Fibroblast of lung (primary cell): Measurements from ENCODE around the gene DUS1L. TPM values are rescaled to one million over a fixed set of nuclear protein-coding genes. Genes with fewer than 3 reads are reported as not detected.

Experiments
- DNase-seq, 2 donors: peaks; one replicate each; pipeline versions ENCODE4 v3.0.0 to v3.0.0-alpha.2; 2010; ENCODE audit warnings: low read depth in 2 of 2
- H2AFZ ChIP-seq: 2 replicates; pipeline ENCODE4 v1.5.1; 2012; ENCODE audit warnings: low read length, control low read depth, inconsistent platforms
- H3K27ac ChIP-seq: 2 replicates; pipeline ENCODE4 v1.5.1; 2011; ENCODE audit warnings: low read length, control low read depth; ENCODE audit not compliant: insufficient read depth
- H3K27me3 ChIP-seq: 2 replicates; pipeline ENCODE4 v1.5.1; 2011; ENCODE audit warnings: mild to moderate bottlenecking, low read length; ENCODE audit not compliant: control insufficient read depth, insufficient read depth
- H3K36me3 ChIP-seq: 2 replicates; pipeline ENCODE4 v1.5.1; 2011; ENCODE audit warnings: low read length; ENCODE audit not compliant: control insufficient read depth, insufficient read depth
- H3K4me1 ChIP-seq: 2 replicates; pipeline ENCODE4 v1.5.1; 2011; ENCODE audit warnings: low read length; ENCODE audit not compliant: control insufficient read depth, insufficient read depth; ENCODE audit errors: extremely low read depth
- H3K4me2 ChIP-seq: 2 replicates; pipeline ENCODE4 v1.5.1; 2011; ENCODE audit warnings: low read length, control low read depth; ENCODE audit not compliant: insufficient read depth; ENCODE audit errors: extremely low read depth
- H3K4me3 ChIP-seq, 4 experiments: fragments of 200-600 bp in 1 of 4; sonication (generic) in 1 of 4; replicated peaks in 1 of 4; 2 replicates each; pipeline ENCODE4 v1.5.1; 2011 to 2016; ENCODE audit warnings: low read length in 4 of 4, low read depth in 3 of 4, mild to moderate bottlenecking in 3 of 4, control low read depth in 2 of 4, inconsistent platforms in 1 of 4, mixed read lengths in 1 of 4; ENCODE audit not compliant: insufficient read depth in 1 of 4; ENCODE audit errors: control extremely low read depth in 1 of 4
- H3K79me2 ChIP-seq: 2 replicates; pipeline ENCODE4 v1.5.1; 2012; ENCODE audit warnings: mild to moderate bottlenecking, low read length, inconsistent platforms; ENCODE audit not compliant: control insufficient read depth, insufficient read depth
- H3K9ac ChIP-seq: 2 replicates; pipeline ENCODE4 v1.5.1; 2011; ENCODE audit warnings: mild to moderate bottlenecking, low read length, control low read depth; ENCODE audit not compliant: insufficient read depth
- H3K9me3 ChIP-seq: 2 replicates; pipeline ENCODE4 v1.5.1; 2012; ENCODE audit warnings: low read depth, low read length; ENCODE audit not compliant: control insufficient read depth, insufficient read depth
- H4K20me1 ChIP-seq: 2 replicates; pipeline ENCODE4 v1.5.1; 2011; ENCODE audit warnings: low read length; ENCODE audit not compliant: control insufficient read depth, insufficient read depth; ENCODE audit errors: extremely low read depth
- CTCF ChIP-seq, 2 donors: IDR thresholded peaks in 1 of 2; conservative IDR thresholded peaks in 1 of 2; 1 replicate in 1 of 2; 2 replicates in 1 of 2; pipeline ENCODE4 v1.5.1; 2011 to 2012; ENCODE audit warnings: low read length in 2 of 2, control low read depth in 1 of 2, inconsistent platforms in 1 of 2, low read depth in 1 of 2, mild to moderate bottlenecking in 1 of 2
- EZH2 ChIP-seq: IDR thresholded peaks from 2 replicates; pipeline ENCODE4 v1.5.1; 2012; ENCODE audit warnings: low read length, control low read depth, mild to moderate bottlenecking; ENCODE audit errors: missing control alignments
- polyA plus RNA-seq, 2 donors: library from polyadenylated mRNA; depleted of rRNA in 1 of 2; stranded (reverse) in 1 of 2; unstranded in 1 of 2; fragments of >200 nt; gene quantifications; 2 replicates each; pipeline ENCODE4 v1.2.1, GENCODE V29; 2011 to 2012; ENCODE audit warnings: missing spikeins in 1 of 2
- total RNA-seq: library from RNA; depleted of rRNA; stranded (reverse); fragments of >200 nt; gene quantifications from 2 replicates; pipeline ENCODE4 v1.2.1, GENCODE V29; 2014

Gene DUS1L
- total and polyA plus RNA-seq, 2 donors (not counting 1 experiment from before 2014, with no cell fraction given): 24.6 to 41.0 TPM

GRCh38 chr17:82043507-82043906, 22.1 kb downstream of the DUS1L start:
- Histone ChIP-seq H3K27me3 (no peaks in the 10 kb centered on the region), H2AFZ (no peak overlapping the region), H3K27ac (no peak overlapping the region), H3K79me2 (no peaks in the 10 kb centered on the region), H4K20me1 (no peaks in the 10 kb centered on the region), H3K4me1 (no peaks in the 10 kb centered on the region), H3K4me2 (no peak overlapping the region), H3K9ac (no peak overlapping the region), H3K4me3 (no peak overlapping the region), H3K36me3 (peaks cover 7% of the 10 kb centered on the region), H3K9me3 (no peaks in the 10 kb centered on the region)
- DNase-seq: no peak
- TF ChIP-seq CTCF (conservative IDR thresholded peaks at IDR 0.05 in 1 of 2, IDR thresholded peaks at IDR 0.05 in 1 of 2; ENCODE audit: low read depth in 1 of 2, low read length in 2 of 2) (no peak), EZH2 (no peak)

- Histone ChIP-seq H3K36me3 (peaks cover 3% of the 10 kb centered on the region), H3K27ac (no peak overlapping the region), H3K9ac (no peak overlapping the region), H3K4me1 (peaks cover 2% of the 10 kb centered on the region), H3K4me2 (no peak overlapping the region), H4K20me1 (no peaks in the 10 kb centered on the region), H3K4me3 (no peak overlapping the region), H3K9me3 (no peaks in the 10 kb centered on the region), H2AFZ (no peak overlapping the region), H3K79me2 (no peaks in the 10 kb centered on the region), H3K27me3 (no peaks in the 10 kb centered on the region)
- no peak for DNase-seq
- TF ChIP-seq EZH2 (no peak), CTCF (conservative IDR thresholded peaks at IDR 0.05 in 1 of 2, IDR thresholded peaks at IDR 0.05 in 1 of 2; ENCODE audit: low read depth in 1 of 2, low read length in 2 of 2) (no peak)
Measured at GRCh38 chr17:82042649-82043048, 23.0 kb downstream of the DUS1L start.

GRCh38 chr17:82041144-82041814, 24.3 kb downstream of the DUS1L start:
- H3K4me3 ChIP-seq: no peak overlapping the region
- peak in 1 of 2 donors; percentile 35 for DNase-seq
- H3K9ac ChIP-seq: no peak overlapping the region
- no peaks in the 10 kb centered on the region for H3K79me2 ChIP-seq
- H3K27me3 ChIP-seq: no peaks in the 10 kb centered on the region
- TF ChIP-seq CTCF (conservative IDR thresholded peaks at IDR 0.05 in 1 of 2, IDR thresholded peaks at IDR 0.05 in 1 of 2; ENCODE audit: low read depth in 1 of 2, low read length in 2 of 2): no peak
- TF ChIP-seq EZH2: no peak
- no peaks in the 10 kb centered on the region for H4K20me1 ChIP-seq
- no peak overlapping the region for H3K27ac ChIP-seq
- H2AFZ ChIP-seq: no peak overlapping the region
- H3K4me1 ChIP-seq: peaks cover 4% of the 10 kb centered on the region
- no peaks in the 10 kb centered on the region for H3K9me3 ChIP-seq
- no peaks in the 10 kb centered on the region for H3K36me3 ChIP-seq
- no peak overlapping the region for H3K4me2 ChIP-seq
